ENCODE data around the gene GRID2. TPM values are rescaled to one million over a fixed set of nuclear protein-coding genes. Genes with fewer than 3 reads are reported as not detected.

The GRID2 gene
- total RNA-seq, 3 donors from 2014 or later: 0.44 TPM; not detected in 2

GRCh38 chr4:92506933-92507332 lies 203.2 kb downstream of the GRID2 start:
- H3K4me1 ChIP-seq (ENCODE audit: low read depth): no peaks in the 10 kb centered on the region
- H3K9me3 ChIP-seq: no peaks in the 10 kb centered on the region
- no peak overlapping the region for H3K4me3 ChIP-seq
- ATAC-seq (no peak), DNase-seq (no peak)
- intact Hi-C loops (cut with DNase I, micrococcal nuclease): no loop called here
- H3K36me3 ChIP-seq (ENCODE audit: low read depth): no peaks in the 10 kb centered on the region
- no peak for TF ChIP-seq CTCF (IDR thresholded peaks at IDR 0.05)

- H3K4me3 ChIP-seq: no peak overlapping the region
- H3K36me3 ChIP-seq (ENCODE audit: low read depth): no peaks in the 10 kb centered on the region
- no peak for ATAC-seq
- intact Hi-C loops (cut with DNase I, micrococcal nuclease): no loop called here
- H3K4me1 ChIP-seq (ENCODE audit: low read depth): no peaks in the 10 kb centered on the region
- DNase-seq: no peak
- H3K9me3 ChIP-seq: no peaks in the 10 kb centered on the region
- no peak for TF ChIP-seq CTCF (IDR thresholded peaks at IDR 0.05)
These were observed 210.9 kb downstream of the GRID2 start for GRCh38 chr4:92514627-92515026.

- H3K36me3 ChIP-seq (ENCODE audit: low read depth): no peaks in the 10 kb centered on the region
- intact Hi-C loops (cut with DNase I, micrococcal nuclease): no loop called here
- no peak overlapping the region for H3K4me3 ChIP-seq
- no peak for TF ChIP-seq CTCF (IDR thresholded peaks at IDR 0.05)
- H3K4me1 ChIP-seq (ENCODE audit: low read depth): no peaks in the 10 kb centered on the region
- DNase-seq (no peak), ATAC-seq (no peak)
- no peaks in the 10 kb centered on the region for H3K9me3 ChIP-seq
These were observed 212.7 kb downstream of the GRID2 start for GRCh38 chr4:92516450-92516849.

- no peaks in the 10 kb centered on the region for H3K9me3 ChIP-seq
- ATAC-seq (no peak), DNase-seq (no peak)
- H3K4me1 ChIP-seq (ENCODE audit: low read depth): no peaks in the 10 kb centered on the region
- intact Hi-C loops (cut with DNase I, micrococcal nuclease): no loop called here
- TF ChIP-seq CTCF (IDR thresholded peaks at IDR 0.05): no peak
- no peak overlapping the region for H3K4me3 ChIP-seq
- no peaks in the 10 kb centered on the region for H3K36me3 ChIP-seq (ENCODE audit: low read depth)
These were observed 216.0 kb downstream of the GRID2 start for GRCh38 chr4:92519727-92520126.

GRCh38 chr4:92520563-92520962 lies 216.8 kb downstream of the GRID2 start:
- Histone ChIP-seq H3K4me1 (ENCODE audit: low read depth) (no peaks in the 10 kb centered on the region), H3K4me3 (no peak overlapping the region), H3K36me3 (ENCODE audit: low read depth) (no peaks in the 10 kb centered on the region), H3K9me3 (no peaks in the 10 kb centered on the region)
- ATAC-seq (no peak), DNase-seq (no peak)
- intact Hi-C loops (cut with DNase I, micrococcal nuclease): no loop called here
- TF ChIP-seq CTCF (IDR thresholded peaks at IDR 0.05): no peak

- H3K9me3 ChIP-seq: no peaks in the 10 kb centered on the region
- TF ChIP-seq CTCF (IDR thresholded peaks at IDR 0.05): no peak
- no peaks in the 10 kb centered on the region for H3K4me1 ChIP-seq (ENCODE audit: low read depth)
- no peaks in the 10 kb centered on the region for H3K36me3 ChIP-seq (ENCODE audit: low read depth)
- intact Hi-C loops (cut with DNase I, micrococcal nuclease): no loop called here
- no peak overlapping the region for H3K4me3 ChIP-seq
- DNase-seq (no peak), ATAC-seq (no peak)
These were observed 218.2 kb downstream of the GRID2 start for GRCh38 chr4:92521941-92522340.

All from mucosa of descending colon (tissue), 3 donors.